HEK293 (cell line): ENCODE data around the gene TK1.

ENCODE experiments used
- CTCF ChIA-PET: fragments of 350-600 bp; formaldehyde crosslinking; extraction: SDS; loops from one replicate; lab custom pipeline; 2021; ENCODE audit warnings: antibody characterized with exemption; lab: Yijun Ruan, JAX
- POLR2A ChIA-PET: fragments of 300-600 bp; formaldehyde crosslinking; extraction: SDS; loops from one replicate; lab custom pipeline; 2020; ENCODE audit warnings: antibody characterized with exemption, inconsistent platforms; lab: Yijun Ruan, JAX
- H3K27ac ChIP-seq: fragments of 200-500 bp; sonication (Bioruptor generic); 2 replicates; pipeline ENCODE4 v1.5.1; 2014; ENCODE audit warnings: low read depth, low read length, control low read depth, inconsistent platforms; ENCODE audit errors: extremely low read depth
- H3K36me3 ChIP-seq, 2 experiments: fragments of 200-500 bp in 1 of 2; sonication (Bioruptor generic) in 1 of 2; 1 replicate in 1 of 2; 2 replicates in 1 of 2; pipeline ENCODE4 v1.5.1; 2014 to 2017; ENCODE audit warnings: inconsistent platforms in 2 of 2, low read length in 2 of 2; ENCODE audit not compliant: control insufficient read depth in 2 of 2, insufficient read depth in 1 of 2
- H3K4me1 ChIP-seq: fragments of 200-500 bp; sonication (Bioruptor generic); 2 replicates; pipeline ENCODE4 v1.5.1; 2014; ENCODE audit warnings: mild to moderate bottlenecking, low read length, inconsistent platforms; ENCODE audit not compliant: control insufficient read depth, insufficient read depth
- H3K4me3 ChIP-seq: 2 replicates; pipeline ENCODE4 v1.5.1; 2011; ENCODE audit warnings: low read depth, mild to moderate bottlenecking, control low read depth, low read length, moderate library complexity
- H3K9me3 ChIP-seq: fragments of 200-500 bp; sonication (Bioruptor generic); 2 replicates; pipeline ENCODE4 v1.5.1; 2014; ENCODE audit warnings: low read depth, low read length, inconsistent platforms; ENCODE audit not compliant: control insufficient read depth, insufficient read depth
- GLIS2 ChIP-seq: fragments of 450-650 bp; formaldehyde crosslinking; IDR thresholded peaks from 2 replicates; pipeline ENCODE4 v1.5.1; 2016; ENCODE audit warnings: missing biosample characterization, missing genetic modification characterization
- IKZF3 ChIP-seq: fragments of 450-650 bp; IDR thresholded peaks from 2 replicates; pipeline ENCODE4 v1.5.0; 2018; ENCODE audit warnings: missing biosample characterization, mild to moderate bottlenecking, missing genetic modification characterization, moderate library complexity
- KLF7 ChIP-seq: fragments of 450-650 bp; formaldehyde crosslinking; IDR thresholded peaks from 2 replicates; pipeline ENCODE4 v1.5.1; 2016; ENCODE audit warnings: missing biosample characterization, missing genetic modification characterization, borderline replicate concordance
- MYNN ChIP-seq: fragments of 450-650 bp; formaldehyde crosslinking; IDR thresholded peaks from 2 replicates; pipeline ENCODE4 v1.5.1; 2016; ENCODE audit warnings: missing biosample characterization, missing genetic modification characterization, borderline replicate concordance
- OVOL3 ChIP-seq: fragments of 450-650 bp; formaldehyde crosslinking; IDR thresholded peaks from 2 replicates; pipeline ENCODE4 v1.5.1; 2016; ENCODE audit warnings: missing biosample characterization, missing genetic modification characterization
- RBAK ChIP-seq: fragments of 450-650 bp; formaldehyde crosslinking; IDR thresholded peaks from 2 replicates; pipeline ENCODE4 v1.5.1; 2016; ENCODE audit warnings: missing biosample characterization, missing genetic modification characterization
- TCF7L2 ChIP-seq: IDR thresholded peaks from 2 replicates; pipeline ENCODE4 v1.6.1; 2011; ENCODE audit warnings: low read depth, mild to moderate bottlenecking, inconsistent platforms, low read length, moderate library complexity, borderline replicate concordance
- ZBTB7A ChIP-seq: fragments of 450-650 bp; formaldehyde crosslinking; IDR thresholded peaks from 2 replicates; pipeline ENCODE4 v1.5.1; 2016; ENCODE audit warnings: low read depth, missing biosample characterization, missing genetic modification characterization
- ZBTB8A ChIP-seq: fragments of 450-650 bp; formaldehyde crosslinking; IDR thresholded peaks from 2 replicates; pipeline ENCODE4 v1.5.1; 2016; ENCODE audit warnings: missing biosample characterization, missing genetic modification characterization
- ZFP41 ChIP-seq: fragments of 450-650 bp; formaldehyde crosslinking; IDR thresholded peaks from 2 replicates; pipeline ENCODE4 v1.5.1; 2016; ENCODE audit warnings: missing biosample characterization, missing genetic modification characterization, borderline replicate concordance
- ZNF132 ChIP-seq: fragments of 450-650 bp; formaldehyde crosslinking; IDR thresholded peaks from 2 replicates; pipeline ENCODE4 v1.5.1; 2017; ENCODE audit warnings: missing biosample characterization, missing genetic modification characterization, borderline replicate concordance
- ZNF19 ChIP-seq: fragments of 450-650 bp; formaldehyde crosslinking; IDR thresholded peaks from 2 replicates; pipeline ENCODE4; 2016; ENCODE audit warnings: missing biosample characterization, missing genetic modification characterization, low read depth
- ZNF292 ChIP-seq: fragments of 450-650 bp; formaldehyde crosslinking; IDR thresholded peaks from 2 replicates; pipeline ENCODE4 v1.5.1; 2016; ENCODE audit warnings: low read depth, missing biosample characterization, missing genetic modification characterization, borderline replicate concordance
- ZNF404 ChIP-seq: fragments of 450-650 bp; formaldehyde crosslinking; IDR thresholded peaks from 2 replicates; pipeline ENCODE4 v1.5.1; 2017; ENCODE audit warnings: missing biosample characterization, missing genetic modification characterization
- ZNF48 ChIP-seq: fragments of 450-650 bp; formaldehyde crosslinking; IDR thresholded peaks from 2 replicates; pipeline ENCODE4 v1.5.1; 2016; ENCODE audit warnings: missing biosample characterization, missing genetic modification characterization
- ZNF521 ChIP-seq: fragments of 450-650 bp; formaldehyde crosslinking; IDR thresholded peaks from 2 replicates; pipeline ENCODE4 v1.5.1; 2017; ENCODE audit warnings: missing biosample characterization, mild to moderate bottlenecking, missing genetic modification characterization
- ZNF544 ChIP-seq: fragments of 450-650 bp; formaldehyde crosslinking; IDR thresholded peaks from 2 replicates; pipeline ENCODE4 v1.5.0; 2017; ENCODE audit warnings: missing biosample characterization, missing genetic modification characterization
- ZNF670 ChIP-seq: fragments of 450-650 bp; formaldehyde crosslinking; IDR thresholded peaks from 2 replicates; pipeline ENCODE4 v1.5.1; 2016; ENCODE audit warnings: missing biosample characterization, missing genetic modification characterization, low read depth
- ZNF776 ChIP-seq: fragments of 450-650 bp; formaldehyde crosslinking; IDR thresholded peaks from 2 replicates; pipeline ENCODE4 v1.5.0; 2017; ENCODE audit warnings: missing biosample characterization, missing genetic modification characterization, borderline replicate concordance
- ZNF785 ChIP-seq: fragments of 450-650 bp; formaldehyde crosslinking; IDR thresholded peaks from 2 replicates; pipeline ENCODE4 v1.5.1; 2016; ENCODE audit warnings: missing biosample characterization, missing genetic modification characterization
- ZNF837 ChIP-seq: fragments of 450-650 bp; formaldehyde crosslinking; IDR thresholded peaks from 2 replicates; pipeline ENCODE4 v1.5.1; 2016; ENCODE audit warnings: missing biosample characterization, missing genetic modification characterization
- ZNF843 ChIP-seq: fragments of 450-650 bp; formaldehyde crosslinking; IDR thresholded peaks from 2 replicates; pipeline ENCODE4 v1.5.1; 2016; ENCODE audit warnings: missing biosample characterization, missing genetic modification characterization
- TF ChIP-seq, protein P1 (sequence below): fragments of 450-650 bp; formaldehyde crosslinking; IDR thresholded peaks from 2 replicates; pipeline ENCODE4 v1.5.1; 2016; ENCODE audit warnings: missing biosample characterization, missing genetic modification characterization, borderline replicate concordance
- TF ChIP-seq, protein P2 (sequence below): fragments of 450-650 bp; formaldehyde crosslinking; optimal IDR thresholded peaks from 2 replicates; pipeline ENCODE3; 2016; ENCODE audit warnings: missing biosample characterization, mild to moderate bottlenecking, missing genetic modification characterization
- TF ChIP-seq, protein P3 (sequence below): fragments of 450-650 bp; formaldehyde crosslinking; IDR thresholded peaks from 2 replicates; pipeline ENCODE4 v1.5.1; 2016; ENCODE audit warnings: missing biosample characterization, missing genetic modification characterization
- TF ChIP-seq, protein P4 (sequence below): fragments of 450-650 bp; formaldehyde crosslinking; IDR thresholded peaks from 2 replicates; pipeline ENCODE4 v1.5.1; 2016; ENCODE audit warnings: missing biosample characterization, missing genetic modification characterization
- TF ChIP-seq, protein P5 (sequence below): fragments of 450-650 bp; formaldehyde crosslinking; IDR thresholded peaks from 2 replicates; pipeline ENCODE4; 2016; ENCODE audit warnings: missing biosample characterization, missing genetic modification characterization
- TF ChIP-seq, protein P6 (sequence below): fragments of 450-650 bp; formaldehyde crosslinking; IDR thresholded peaks from 2 replicates; pipeline ENCODE4 v1.5.1; 2016; ENCODE audit warnings: missing biosample characterization, missing genetic modification characterization

The TK1 gene

DNA sequence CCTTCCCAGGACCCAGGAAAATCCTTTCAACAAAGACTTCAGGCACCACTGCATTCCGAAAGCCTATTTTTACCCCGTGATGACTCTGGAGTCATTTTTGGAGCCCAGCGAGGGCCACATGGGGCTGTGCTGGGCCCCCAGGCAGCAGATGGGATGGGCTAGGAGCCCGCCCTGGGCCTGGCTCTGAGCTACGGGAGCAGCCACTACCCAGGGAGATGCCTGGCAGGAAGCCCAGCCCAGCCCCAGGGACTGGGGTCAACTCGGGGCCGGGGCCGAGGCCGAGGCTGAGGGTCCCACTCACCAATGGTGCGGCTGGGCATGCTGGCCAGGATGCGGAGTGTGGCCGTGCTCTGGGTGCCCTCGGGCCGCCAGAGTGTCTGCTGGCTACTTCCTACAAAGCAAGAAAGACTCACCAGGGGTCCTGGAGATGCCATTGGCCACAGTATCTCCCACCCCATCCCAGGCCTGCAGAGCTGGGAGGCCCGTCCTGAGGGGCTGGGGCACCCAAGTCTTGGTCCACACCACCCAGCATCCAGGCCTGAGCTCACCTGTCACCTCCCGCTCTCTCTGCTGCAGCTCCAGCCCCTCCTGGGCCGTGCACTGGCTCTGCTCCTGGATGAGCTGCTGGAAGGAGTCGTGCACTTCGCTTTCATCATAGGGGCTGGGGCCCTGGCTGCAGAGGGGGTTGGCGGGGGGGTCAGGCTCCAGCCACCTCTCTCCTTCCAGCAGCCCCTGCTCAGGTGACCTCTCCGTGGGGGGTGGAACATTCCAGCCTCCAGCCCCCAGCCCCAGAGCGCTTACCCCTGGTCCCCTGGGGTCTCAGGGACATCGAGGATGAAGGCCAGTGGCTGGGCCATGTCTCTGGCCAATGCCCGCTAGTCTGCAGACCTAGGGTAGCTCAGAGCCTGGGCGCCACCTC is 60.6 kb downstream of the TK1 start:
- peaks cover 7 to 21% of the 10 kb centered on the region in 2 experiments; a peak in 2 of 3 replicates for H3K36me3 ChIP-seq
- H3K27ac ChIP-seq = no peak overlapping the region
- H3K9me3 ChIP-seq = no peaks in the 10 kb centered on the region
- H3K4me1 ChIP-seq = peaks cover 6% of the 10 kb centered on the region; the same call in 1 of the 2 replicates
- H3K4me3 ChIP-seq = no peak overlapping the region
- CTCF ChIA-PET = interaction anchor here (0.6 to 2.2 kb wide), 9 partner anchors 10 to 1170 kb away, joined by 3 to 13 read pairs (median 3); partner anchors contain the start of genes AFMID and TK1
- POLR2A ChIA-PET = interaction anchor here (0.5 to 0.9 kb wide), 2 partner anchors 13 to 25 kb away, joined by 5 to 9 read pairs; no protein-coding TSS in a partner anchor
- TF ChIP-seq ZBTB8A (peak; percentile 64; the same call in 1 of the 2 replicates), ZNF785 (tag by site-specific recombination) (no peak), ZNF132 (no peak), ZNF837 (tag by site-specific recombination) (no peak), IKZF3 (no peak), RBAK (tag by site-specific recombination) (no peak), ZNF19 (no peak), ZNF48 (tag by site-specific recombination) (no peak), ZNF521 (tag by site-specific recombination) (no peak), ZNF404 (tag by site-specific recombination) (no peak), MYNN (tag by site-specific recombination) (no peak), ZNF670 (no peak), ZBTB7A (tag by site-specific recombination) (no peak), ZNF544 (tag by site-specific recombination) (no peak), TCF7L2 (no peak), GLIS2 (tag by site-specific recombination) (peak; percentile 14; the same call in 1 of the 2 replicates), ZNF843 (no peak), ZNF292 (tag by site-specific recombination) (no peak), OVOL3 (tag by site-specific recombination) (no peak), ZNF776 (tag by site-specific recombination) (no peak), KLF7 (tag by site-specific recombination) (no peak), ZFP41 (tag by site-specific recombination) (no peak)
- TF ChIP-seq, protein P1, sequence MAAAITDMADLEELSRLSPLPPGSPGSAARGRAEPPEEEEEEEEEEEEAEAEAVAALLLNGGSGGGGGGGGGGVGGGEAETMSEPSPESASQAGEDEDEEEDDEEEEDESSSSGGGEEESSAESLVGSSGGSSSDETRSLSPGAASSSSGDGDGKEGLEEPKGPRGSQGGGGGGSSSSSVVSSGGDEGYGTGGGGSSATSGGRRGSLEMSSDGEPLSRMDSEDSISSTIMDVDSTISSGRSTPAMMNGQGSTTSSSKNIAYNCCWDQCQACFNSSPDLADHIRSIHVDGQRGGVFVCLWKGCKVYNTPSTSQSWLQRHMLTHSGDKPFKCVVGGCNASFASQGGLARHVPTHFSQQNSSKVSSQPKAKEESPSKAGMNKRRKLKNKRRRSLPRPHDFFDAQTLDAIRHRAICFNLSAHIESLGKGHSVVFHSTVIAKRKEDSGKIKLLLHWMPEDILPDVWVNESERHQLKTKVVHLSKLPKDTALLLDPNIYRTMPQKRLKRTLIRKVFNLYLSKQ (tag by site-specific recombination) = no peak
- TF ChIP-seq, protein P2, sequence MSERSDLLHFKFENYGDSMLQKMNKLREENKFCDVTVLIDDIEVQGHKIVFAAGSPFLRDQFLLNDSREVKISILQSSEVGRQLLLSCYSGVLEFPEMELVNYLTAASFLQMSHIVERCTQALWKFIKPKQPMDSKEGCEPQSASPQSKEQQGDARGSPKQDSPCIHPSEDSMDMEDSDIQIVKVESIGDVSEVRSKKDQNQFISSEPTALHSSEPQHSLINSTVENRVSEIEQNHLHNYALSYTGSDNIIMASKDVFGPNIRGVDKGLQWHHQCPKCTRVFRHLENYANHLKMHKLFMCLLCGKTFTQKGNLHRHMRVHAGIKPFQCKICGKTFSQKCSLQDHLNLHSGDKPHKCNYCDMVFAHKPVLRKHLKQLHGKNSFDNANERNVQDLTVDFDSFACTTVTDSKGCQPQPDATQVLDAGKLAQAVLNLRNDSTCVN (tag by site-specific recombination) = no peak
- TF ChIP-seq, protein P3, sequence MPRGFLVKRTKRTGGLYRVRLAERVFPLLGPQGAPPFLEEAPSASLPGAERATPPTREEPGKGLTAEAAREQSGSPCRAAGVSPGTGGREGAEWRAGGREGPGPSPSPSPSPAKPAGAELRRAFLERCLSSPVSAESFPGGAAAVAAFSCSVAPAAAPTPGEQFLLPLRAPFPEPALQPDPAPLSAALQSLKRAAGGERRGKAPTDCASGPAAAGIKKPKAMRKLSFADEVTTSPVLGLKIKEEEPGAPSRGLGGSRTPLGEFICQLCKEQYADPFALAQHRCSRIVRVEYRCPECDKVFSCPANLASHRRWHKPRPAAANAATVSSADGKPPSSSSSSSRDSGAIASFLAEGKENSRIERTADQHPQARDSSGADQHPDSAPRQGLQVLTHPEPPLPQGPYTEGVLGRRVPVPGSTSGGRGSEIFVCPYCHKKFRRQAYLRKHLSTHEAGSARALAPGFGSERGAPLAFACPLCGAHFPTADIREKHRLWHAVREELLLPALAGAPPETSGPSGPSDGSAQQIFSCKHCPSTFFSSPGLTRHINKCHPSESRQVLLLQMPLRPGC (tag by site-specific recombination) = no peak
- TF ChIP-seq, protein P4, sequence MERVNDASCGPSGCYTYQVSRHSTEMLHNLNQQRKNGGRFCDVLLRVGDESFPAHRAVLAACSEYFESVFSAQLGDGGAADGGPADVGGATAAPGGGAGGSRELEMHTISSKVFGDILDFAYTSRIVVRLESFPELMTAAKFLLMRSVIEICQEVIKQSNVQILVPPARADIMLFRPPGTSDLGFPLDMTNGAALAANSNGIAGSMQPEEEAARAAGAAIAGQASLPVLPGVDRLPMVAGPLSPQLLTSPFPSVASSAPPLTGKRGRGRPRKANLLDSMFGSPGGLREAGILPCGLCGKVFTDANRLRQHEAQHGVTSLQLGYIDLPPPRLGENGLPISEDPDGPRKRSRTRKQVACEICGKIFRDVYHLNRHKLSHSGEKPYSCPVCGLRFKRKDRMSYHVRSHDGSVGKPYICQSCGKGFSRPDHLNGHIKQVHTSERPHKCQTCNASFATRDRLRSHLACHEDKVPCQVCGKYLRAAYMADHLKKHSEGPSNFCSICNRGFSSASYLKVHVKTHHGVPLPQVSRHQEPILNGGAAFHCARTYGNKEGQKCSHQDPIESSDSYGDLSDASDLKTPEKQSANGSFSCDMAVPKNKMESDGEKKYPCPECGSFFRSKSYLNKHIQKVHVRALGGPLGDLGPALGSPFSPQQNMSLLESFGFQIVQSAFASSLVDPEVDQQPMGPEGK (tag by site-specific recombination) = 0 out of 2 replicates have a peak, but pooled peaks have one; percentile 14
- TF ChIP-seq, protein P5, sequence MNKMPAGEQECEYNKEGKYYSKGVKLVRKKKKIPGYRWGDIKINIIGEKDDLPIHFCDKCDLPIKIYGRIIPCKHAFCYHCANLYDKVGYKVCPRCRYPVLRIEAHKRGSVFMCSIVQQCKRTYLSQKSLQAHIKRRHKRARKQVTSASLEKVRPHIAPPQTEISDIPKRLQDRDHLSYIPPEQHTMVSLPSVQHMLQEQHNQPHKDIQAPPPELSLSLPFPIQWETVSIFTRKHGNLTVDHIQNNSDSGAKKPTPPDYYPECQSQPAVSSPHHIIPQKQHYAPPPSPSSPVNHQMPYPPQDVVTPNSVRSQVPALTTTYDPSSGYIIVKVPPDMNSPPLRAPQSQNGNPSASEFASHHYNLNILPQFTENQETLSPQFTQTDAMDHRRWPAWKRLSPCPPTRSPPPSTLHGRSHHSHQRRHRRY (tag by site-specific recombination) = no peak
- TF ChIP-seq, protein P6, sequence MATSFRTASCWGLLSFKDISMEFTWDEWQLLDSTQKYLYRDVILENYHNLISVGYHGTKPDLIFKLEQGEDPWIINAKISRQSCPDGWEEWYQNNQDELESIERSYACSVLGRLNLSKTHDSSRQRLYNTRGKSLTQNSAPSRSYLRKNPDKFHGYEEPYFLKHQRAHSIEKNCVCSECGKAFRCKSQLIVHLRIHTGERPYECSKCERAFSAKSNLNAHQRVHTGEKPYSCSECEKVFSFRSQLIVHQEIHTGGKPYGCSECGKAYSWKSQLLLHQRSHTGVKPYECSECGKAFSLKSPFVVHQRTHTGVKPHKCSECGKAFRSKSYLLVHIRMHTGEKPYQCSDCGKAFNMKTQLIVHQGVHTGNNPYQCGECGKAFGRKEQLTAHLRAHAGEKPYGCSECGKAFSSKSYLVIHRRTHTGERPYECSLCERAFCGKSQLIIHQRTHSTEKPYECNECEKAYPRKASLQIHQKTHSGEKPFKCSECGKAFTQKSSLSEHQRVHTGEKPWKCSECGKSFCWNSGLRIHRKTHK (tag by site-specific recombination) = no peak
